Astrocyte of the spinal cord (primary cell): ENCODE measurements around the gene DUSP21.
"Not testable (repeated sequence)": the region's sequence is repeated elsewhere in the genome, so short reads cannot be mapped to it uniquely, and the experiment has no call there.

Experiments used
- DNase-seq: peaks from one replicate; pipeline ENCODE4 v3.0.0; 2011; ENCODE audit warnings: low read depth, low spot score
- H3K4me3 ChIP-seq: 2 replicates; pipeline ENCODE4 v1.5.1; 2011; ENCODE audit warnings: low read depth, mild to moderate bottlenecking, low read length, moderate library complexity
- CTCF ChIP-seq: IDR thresholded peaks from 2 replicates; pipeline ENCODE4 v1.5.1; 2012; ENCODE audit warnings: low read depth, mild to moderate bottlenecking, low read length, inconsistent platforms
- in situ Hi-C: cut with HindIII; loops from 2 replicates; pipeline ENCODE4 v1.10.0; 2017; ENCODE audit warnings: low sequenced_read_pairs

Gene DUSP21

GRCh38 chrX:44822601-44823000, 21.2 kb upstream of the DUSP21 start:
- in situ Hi-C loops, result no loop called here
- TF ChIP-seq CTCF, result no peak
- H3K4me3 ChIP-seq, result no peak overlapping the region
- DNase-seq, result no peak

GRCh38 chrX:44823193-44823592, 20.6 kb upstream of the DUSP21 start:
- in situ Hi-C loops, result not testable (repeated sequence)

GRCh38 chrX:44828008-44828605, 15.7 kb upstream of the DUSP21 start:
- DNase-seq, result peak; percentile 78
- TF ChIP-seq CTCF, result no peak
- in situ Hi-C loops, result no loop called here
- H3K4me3 ChIP-seq, result no peak overlapping the region

More at GRCh38 chrX:44823193-44823592, 20.6 kb upstream of the DUSP21 start:
- DNase-seq, H3K4me3 ChIP-seq: not testable (repeated sequence)

- no peak for TF ChIP-seq CTCF
- in situ Hi-C loops, result no loop called here
- H3K4me3 ChIP-seq, result no peak overlapping the region
- no peak for DNase-seq
Measured at GRCh38 chrX:44829832-44830231, 14.0 kb upstream of the DUSP21 start.

- DNase-seq, result no peak
- no peak overlapping the region for H3K4me3 ChIP-seq
- in situ Hi-C loops, result no loop called here
- TF ChIP-seq CTCF, result no peak
Measured at GRCh38 chrX:44842550-44843317, 1.1 kb upstream of the DUSP21 start.

DNA sequence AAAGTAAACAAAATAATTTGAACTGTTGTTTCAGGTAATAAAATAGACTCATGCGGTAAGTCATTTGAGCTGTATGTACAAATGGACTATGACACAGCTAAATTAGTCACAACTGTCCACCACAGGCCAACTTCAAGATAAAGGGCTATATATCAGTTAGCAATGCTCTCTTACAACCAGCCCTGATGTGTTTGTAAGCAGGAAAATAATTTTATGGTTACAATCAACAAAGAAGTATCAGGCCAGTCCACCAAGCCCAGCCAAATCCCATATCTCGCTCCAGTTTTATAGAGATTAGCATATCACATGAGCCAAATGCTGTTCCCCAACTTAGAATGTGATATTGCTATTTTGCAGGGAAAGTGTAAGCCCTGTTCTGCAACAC, 511 bp upstream of the DUSP21 start:
- no peak for TF ChIP-seq CTCF
- no peak for DNase-seq
- H3K4me3 ChIP-seq, result no peak overlapping the region
- in situ Hi-C loops, result no loop called here

DNA sequence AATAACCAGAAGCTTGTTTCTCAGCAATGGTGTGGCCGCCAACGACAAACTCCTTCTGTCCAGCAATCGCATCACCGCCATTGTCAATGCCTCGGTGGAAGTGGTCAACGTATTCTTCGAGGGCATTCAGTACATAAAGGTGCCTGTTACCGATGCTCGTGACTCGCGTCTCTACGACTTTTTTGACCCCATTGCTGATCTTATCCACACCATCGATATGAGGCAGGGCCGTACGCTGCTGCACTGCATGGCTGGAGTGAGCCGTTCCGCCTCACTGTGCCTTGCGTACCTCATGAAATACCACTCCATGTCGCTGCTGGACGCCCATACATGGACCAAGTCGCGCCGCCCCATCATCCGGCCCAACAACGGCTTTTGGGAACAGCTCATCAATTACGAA, 383 bp downstream of the DUSP21 start:
- TF ChIP-seq CTCF, result no peak
- in situ Hi-C loops, result no loop called here
- DNase-seq, result no peak
- no peak overlapping the region for H3K4me3 ChIP-seq

DNA sequence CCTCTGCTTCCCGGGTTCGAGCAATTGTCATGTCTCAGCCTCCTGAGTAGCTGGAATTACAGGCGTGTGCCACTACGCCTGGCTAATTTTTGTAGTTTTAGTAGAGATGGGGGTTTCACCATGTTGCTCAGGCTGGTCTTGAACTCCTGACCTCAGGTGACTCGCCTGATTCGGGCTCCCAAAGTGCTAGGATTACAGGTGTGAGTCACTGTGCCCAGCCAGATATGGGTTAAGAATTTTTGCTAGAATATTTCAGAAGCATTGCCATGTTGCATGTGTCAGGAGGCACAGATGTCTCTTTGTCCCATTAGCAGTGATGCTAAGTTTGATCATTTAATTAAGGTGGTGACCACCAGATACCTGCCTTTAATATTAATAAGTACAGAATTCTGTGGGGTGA, 7.1 kb downstream of the DUSP21 start:
- DNase-seq, H3K4me3 ChIP-seq, in situ Hi-C loops: not testable (repeated sequence)
